HG03108 (cell line): ENCODE measurements around the gene SOD1.
"Not testable (repeated sequence)": the region's sequence is repeated elsewhere in the genome, so short reads cannot be mapped to it uniquely, and the experiment has no call there.

ENCODE experiments used
- ATAC-seq: cut with Tn5 transposase; IDR thresholded peaks from one replicate; pipeline ENCODE4 v1.9.1; 2021; ENCODE audit warnings: moderate library complexity; ENCODE audit not compliant: unreplicated experiment

SOD1 gene

GRCh38 chr21:31654821-31655580 lies 4.5 kb upstream of the SOD1 start:
- not testable (repeated sequence) for ATAC-seq

- no peak for ATAC-seq
Observed at GRCh38 chr21:31656199-31657095, 3.0 kb upstream of the SOD1 start.

- no peak for ATAC-seq
Observed at GRCh38 chr21:31658053-31658452, 1.4 kb upstream of the SOD1 start.

- no peak for ATAC-seq
Observed at GRCh38 chr21:31659286-31659535, 282 bp upstream of the SOD1 start.

- peak; percentile 37 for ATAC-seq
Observed at GRCh38 chr21:31660259-31660565, 719 bp downstream of the SOD1 start.

- ATAC-seq, result no peak
Observed at GRCh38 chr21:31660591-31660990, 1.1 kb downstream of the SOD1 start.

- ATAC-seq, result no peak
Observed at GRCh38 chr21:31663584-31664249, 4.2 kb downstream of the SOD1 start.

- ATAC-seq, result no peak
Observed at GRCh38 chr21:31665397-31665796, 5.9 kb downstream of the SOD1 start.

GRCh38 chr21:31665869-31666268 lies 6.4 kb downstream of the SOD1 start:
- not testable (repeated sequence) for ATAC-seq

- no peak for ATAC-seq
Observed at GRCh38 chr21:31666445-31667010, 7.0 kb downstream of the SOD1 start.

GRCh38 chr21:31667132-31667531 lies 7.6 kb downstream of the SOD1 start:
- ATAC-seq, result no peak

GRCh38 chr21:31667639-31668038 lies 8.1 kb downstream of the SOD1 start:
- ATAC-seq, result no peak

- no peak for ATAC-seq
Observed at GRCh38 chr21:31668651-31669491, 9.4 kb downstream of the SOD1 start.

- ATAC-seq, result no peak
Observed at GRCh38 chr21:31670070-31670469, 10.6 kb downstream of the SOD1 start.

GRCh38 chr21:31671146-31671716 lies 11.7 kb downstream of the SOD1 start:
- no peak for ATAC-seq

GRCh38 chr21:31671931-31672330 lies 12.4 kb downstream of the SOD1 start:
- no peak for ATAC-seq

GRCh38 chr21:31673321-31673912 lies 13.9 kb downstream of the SOD1 start:
- ATAC-seq, result no peak

GRCh38 chr21:31675318-31675717 lies 15.8 kb downstream of the SOD1 start:
- no peak for ATAC-seq

- no peak for ATAC-seq
Observed at GRCh38 chr21:31675960-31676359, 16.5 kb downstream of the SOD1 start.

GRCh38 chr21:31677047-31677446 lies 17.6 kb downstream of the SOD1 start:
- no peak for ATAC-seq
